Measurements from ENCODE around the gene WWOX. TPM values are rescaled to one million over a fixed set of nuclear protein-coding genes. Genes with fewer than 3 reads are reported as not detected.

WWOX gene
- total RNA-seq, 2 donors from 2014 or later = 33.8 to 82.5 TPM

DNA sequence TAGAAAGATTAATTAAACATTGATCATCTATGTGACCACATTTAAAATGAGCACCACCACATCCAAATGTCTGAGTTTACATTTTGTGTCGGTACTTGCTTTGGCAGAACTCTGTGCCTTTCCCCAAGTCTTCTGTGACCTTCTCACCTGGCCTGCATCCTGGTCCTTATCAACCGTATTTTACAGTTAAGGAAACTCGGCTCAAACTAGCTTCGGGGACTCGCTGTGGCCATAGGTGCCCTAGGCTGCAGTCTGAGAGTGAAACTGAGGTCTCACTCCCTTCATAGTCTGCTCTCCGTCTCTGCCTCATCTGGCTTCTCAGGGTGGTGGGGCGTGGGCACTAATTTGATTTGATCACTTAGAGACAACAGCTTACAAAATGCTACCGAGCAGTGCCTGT lies 555.5 kb downstream of the WWOX start:
- no peak for ATAC-seq (ENCODE audit: insufficient number of reproducible peaks, low FRiP score, low read depth)
- Histone ChIP-seq H3K4me3 (no peak overlapping the region), H3K36me3 (no peaks in the 10 kb centered on the region), H3K4me1 (ENCODE audit: control insufficient read depth in 1 of 2, low read depth in 2 of 2) (no peaks in the 10 kb centered on the region), H3K9me3 (no peaks in the 10 kb centered on the region), H3K27ac (no peak overlapping the region), H3K27me3 (replicated peaks; ENCODE audit: insufficient read depth) (no peaks in the 10 kb centered on the region)
- DNase-seq (ENCODE audit: low spot score) = no peak
- TF ChIP-seq, protein P1, sequence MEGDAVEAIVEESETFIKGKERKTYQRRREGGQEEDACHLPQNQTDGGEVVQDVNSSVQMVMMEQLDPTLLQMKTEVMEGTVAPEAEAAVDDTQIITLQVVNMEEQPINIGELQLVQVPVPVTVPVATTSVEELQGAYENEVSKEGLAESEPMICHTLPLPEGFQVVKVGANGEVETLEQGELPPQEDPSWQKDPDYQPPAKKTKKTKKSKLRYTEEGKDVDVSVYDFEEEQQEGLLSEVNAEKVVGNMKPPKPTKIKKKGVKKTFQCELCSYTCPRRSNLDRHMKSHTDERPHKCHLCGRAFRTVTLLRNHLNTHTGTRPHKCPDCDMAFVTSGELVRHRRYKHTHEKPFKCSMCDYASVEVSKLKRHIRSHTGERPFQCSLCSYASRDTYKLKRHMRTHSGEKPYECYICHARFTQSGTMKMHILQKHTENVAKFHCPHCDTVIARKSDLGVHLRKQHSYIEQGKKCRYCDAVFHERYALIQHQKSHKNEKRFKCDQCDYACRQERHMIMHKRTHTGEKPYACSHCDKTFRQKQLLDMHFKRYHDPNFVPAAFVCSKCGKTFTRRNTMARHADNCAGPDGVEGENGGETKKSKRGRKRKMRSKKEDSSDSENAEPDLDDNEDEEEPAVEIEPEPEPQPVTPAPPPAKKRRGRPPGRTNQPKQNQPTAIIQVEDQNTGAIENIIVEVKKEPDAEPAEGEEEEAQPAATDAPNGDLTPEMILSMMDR (IDR thresholded peaks at IDR 0.05) = no peak

- no peaks in the 10 kb centered on the region for H3K4me1 ChIP-seq (ENCODE audit: control insufficient read depth in 1 of 2, low read depth in 2 of 2)
- H3K27ac ChIP-seq = no peak overlapping the region
- H3K9me3 ChIP-seq = no peaks in the 10 kb centered on the region
- DNase-seq (ENCODE audit: low spot score) = no peak
- no peak overlapping the region for H3K4me3 ChIP-seq
- TF ChIP-seq, protein P1 (IDR thresholded peaks at IDR 0.05) = no peak
- no peaks in the 10 kb centered on the region for H3K27me3 ChIP-seq (replicated peaks; ENCODE audit: insufficient read depth)
- no peaks in the 10 kb centered on the region for H3K36me3 ChIP-seq
- no peak for ATAC-seq (ENCODE audit: insufficient number of reproducible peaks, low FRiP score, low read depth)
These were observed 556.1 kb downstream of the WWOX start for GRCh38 chr16:78655331-78656113.

DNA sequence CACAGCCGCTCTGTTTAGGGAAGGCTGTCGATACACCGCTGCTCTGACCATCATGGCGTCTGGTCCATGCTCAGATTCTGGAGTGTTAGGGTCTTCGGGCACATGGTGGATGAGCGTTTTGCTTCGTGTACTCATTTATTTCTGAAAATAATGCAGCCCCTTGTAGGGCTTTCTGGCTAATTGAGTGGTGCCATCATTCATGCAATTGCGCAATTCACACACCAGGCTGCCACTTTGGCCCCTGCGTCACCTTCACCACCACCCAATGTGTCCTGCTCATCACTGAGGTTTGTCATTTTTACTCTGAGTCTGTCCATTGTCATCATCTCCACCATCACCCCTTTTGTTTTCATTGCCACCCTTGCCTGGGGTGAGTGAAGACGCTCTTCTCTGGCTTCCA lies 557.4 kb downstream of the WWOX start:
- ATAC-seq (ENCODE audit: insufficient number of reproducible peaks, low FRiP score, low read depth) = no peak
- no peak for DNase-seq (ENCODE audit: low spot score)
- TF ChIP-seq, protein P1 (IDR thresholded peaks at IDR 0.05) = no peak

DNA sequence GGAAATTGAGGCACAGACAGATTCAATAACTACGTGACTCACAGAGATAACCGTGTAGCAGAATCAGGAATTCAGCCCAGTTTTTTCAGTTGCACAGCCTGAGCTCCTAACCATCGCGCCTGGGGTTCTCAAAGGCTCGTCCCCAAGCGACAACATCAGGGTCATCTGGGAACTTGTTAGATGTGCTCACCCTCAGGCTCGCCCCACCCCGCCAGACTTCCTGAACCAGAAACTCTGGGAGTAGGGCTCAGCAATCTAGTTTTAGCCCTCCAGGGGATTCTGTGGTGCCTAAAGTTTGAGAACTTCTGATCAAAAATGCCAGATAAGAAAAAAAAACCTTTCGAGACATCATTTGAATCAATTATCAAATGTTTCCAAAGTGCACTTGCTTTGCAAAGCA lies 559.8 kb downstream of the WWOX start:
- Histone ChIP-seq H3K9me3 (no peaks in the 10 kb centered on the region), H3K27me3 (replicated peaks; ENCODE audit: insufficient read depth) (no peaks in the 10 kb centered on the region), H3K27ac (no peak overlapping the region), H3K4me1 (ENCODE audit: control insufficient read depth in 1 of 2, low read depth in 2 of 2) (no peaks in the 10 kb centered on the region), H3K4me3 (no peak overlapping the region), H3K36me3 (no peaks in the 10 kb centered on the region)
- no peak for DNase-seq (ENCODE audit: low spot score)
- TF ChIP-seq, protein P1 (IDR thresholded peaks at IDR 0.05) = no peak
- ATAC-seq (ENCODE audit: insufficient number of reproducible peaks, low FRiP score, low read depth) = no peak

More for the DNA sequence above, 557.4 kb downstream of the WWOX start:
- no peaks in the 10 kb centered on the region for H3K27me3 ChIP-seq (replicated peaks; ENCODE audit: insufficient read depth)
- H3K4me3 ChIP-seq = no peak overlapping the region
- H3K4me1 ChIP-seq (ENCODE audit: control insufficient read depth in 1 of 2, low read depth in 2 of 2) = no peaks in the 10 kb centered on the region
- H3K9me3 ChIP-seq = no peaks in the 10 kb centered on the region
- no peaks in the 10 kb centered on the region for H3K36me3 ChIP-seq
- no peak overlapping the region for H3K27ac ChIP-seq

GRCh38 chr16:78659668-78660217 lies 560.3 kb downstream of the WWOX start:
- no peaks in the 10 kb centered on the region for H3K27me3 ChIP-seq (replicated peaks; ENCODE audit: insufficient read depth)
- no peak for ATAC-seq (ENCODE audit: insufficient number of reproducible peaks, low FRiP score, low read depth)
- no peak for DNase-seq (ENCODE audit: low spot score)
- TF ChIP-seq, protein P1 (IDR thresholded peaks at IDR 0.05) = no peak
- H3K27ac ChIP-seq = no peak overlapping the region
- H3K4me3 ChIP-seq = no peak overlapping the region
- H3K36me3 ChIP-seq = no peaks in the 10 kb centered on the region
- no peaks in the 10 kb centered on the region for H3K9me3 ChIP-seq
- no peaks in the 10 kb centered on the region for H3K4me1 ChIP-seq (ENCODE audit: control insufficient read depth in 1 of 2, low read depth in 2 of 2)
